ENCODE measurements around the gene KIF1B. TPM values are rescaled to one million over a fixed set of nuclear protein-coding genes. Genes with fewer than 3 reads are reported as not detected.

The KIF1B gene
- polyA plus RNA-seq, 1 of the 3 experiments (the other 2 are of a cell fraction): 6.8 TPM

DNA sequence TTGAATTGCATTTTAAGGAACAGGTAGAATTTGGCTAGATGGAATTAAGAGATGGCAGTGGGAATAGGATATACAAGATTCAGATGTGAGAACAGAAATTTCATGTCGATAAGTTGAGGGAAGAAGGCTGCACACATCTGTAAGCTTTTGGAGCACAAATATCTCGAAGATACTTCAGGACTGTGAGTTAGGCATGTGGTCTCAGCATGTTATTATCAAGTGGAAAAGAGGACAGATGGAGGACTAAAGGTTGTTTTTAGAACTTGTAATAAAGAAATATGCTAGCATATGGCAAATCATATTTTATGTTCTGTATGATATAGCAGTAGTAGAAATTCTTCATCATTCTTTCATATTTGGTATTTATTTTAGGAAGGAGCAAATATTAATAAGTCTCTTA, 61.5 kb downstream of the KIF1B start:
- Histone ChIP-seq H3K79me2 (ENCODE audit: insufficient read depth) (peaks cover 26% of the 10 kb centered on the region), H2AFZ (ENCODE audit: low read depth) (no peak overlapping the region), H3K27me3 (ENCODE audit: insufficient read depth) (no peaks in the 10 kb centered on the region), H3K4me3 (ENCODE audit: low read depth in 2 of 2, low read length in 1 of 2) (no peak overlapping the region), H3K27ac (ENCODE audit: low read depth in 2 of 2, low read length in 1 of 2) (no peak overlapping the region), H3K4me1 (ENCODE audit: control insufficient read depth in 1 of 2, insufficient read depth in 2 of 2, low read depth in 1 of 2, low read length in 1 of 2) (no peaks in the 10 kb centered on the region), H3K36me3 (replicated peaks in 1 of 2; ENCODE audit: control insufficient read depth in 1 of 2, insufficient read depth in 2 of 2, low read length in 1 of 2) (peaks cover 29 to 74% of the 10 kb centered on the region in 2 experiments), H3F3A (replicated peaks; ENCODE audit: insufficient read depth) (peaks cover 5% of the 10 kb centered on the region), H3K4me2 (no peak overlapping the region), H3K9me3 (no peaks in the 10 kb centered on the region), H4K20me1 (ENCODE audit: insufficient read depth) (no peaks in the 10 kb centered on the region), H3K9me2 (no peaks in the 10 kb centered on the region), H3K9ac (no peak overlapping the region)
- DNase-seq: no peak
- ChIA-PET CTCF (interaction anchor here (2.2 kb wide), 1 partner anchor 62 kb away, joined by 11 read pairs; the partner anchor contains the start of gene KIF1B), POLR2A (no interaction called here)
- 95% methylated on average over 2 of the region's 2 CpGs for WGBS (ENCODE audit: low lambda C conversion rate)
- TF ChIP-seq, protein P1, sequence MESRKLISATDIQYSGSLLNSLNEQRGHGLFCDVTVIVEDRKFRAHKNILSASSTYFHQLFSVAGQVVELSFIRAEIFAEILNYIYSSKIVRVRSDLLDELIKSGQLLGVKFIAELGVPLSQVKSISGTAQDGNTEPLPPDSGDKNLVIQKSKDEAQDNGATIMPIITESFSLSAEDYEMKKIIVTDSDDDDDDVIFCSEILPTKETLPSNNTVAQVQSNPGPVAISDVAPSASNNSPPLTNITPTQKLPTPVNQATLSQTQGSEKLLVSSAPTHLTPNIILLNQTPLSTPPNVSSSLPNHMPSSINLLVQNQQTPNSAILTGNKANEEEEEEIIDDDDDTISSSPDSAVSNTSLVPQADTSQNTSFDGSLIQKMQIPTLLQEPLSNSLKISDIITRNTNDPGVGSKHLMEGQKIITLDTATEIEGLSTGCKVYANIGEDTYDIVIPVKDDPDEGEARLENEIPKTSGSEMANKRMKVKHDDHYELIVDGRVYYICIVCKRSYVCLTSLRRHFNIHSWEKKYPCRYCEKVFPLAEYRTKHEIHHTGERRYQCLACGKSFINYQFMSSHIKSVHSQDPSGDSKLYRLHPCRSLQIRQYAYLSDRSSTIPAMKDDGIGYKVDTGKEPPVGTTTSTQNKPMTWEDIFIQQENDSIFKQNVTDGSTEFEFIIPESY (IDR thresholded peaks at IDR 0.05; ENCODE audit: borderline replicate concordance, low read depth): no peak
- no peak for TF ChIP-seq ELF1 (IDR thresholded peaks at IDR 0.05)
- TF ChIP-seq, protein P2, sequence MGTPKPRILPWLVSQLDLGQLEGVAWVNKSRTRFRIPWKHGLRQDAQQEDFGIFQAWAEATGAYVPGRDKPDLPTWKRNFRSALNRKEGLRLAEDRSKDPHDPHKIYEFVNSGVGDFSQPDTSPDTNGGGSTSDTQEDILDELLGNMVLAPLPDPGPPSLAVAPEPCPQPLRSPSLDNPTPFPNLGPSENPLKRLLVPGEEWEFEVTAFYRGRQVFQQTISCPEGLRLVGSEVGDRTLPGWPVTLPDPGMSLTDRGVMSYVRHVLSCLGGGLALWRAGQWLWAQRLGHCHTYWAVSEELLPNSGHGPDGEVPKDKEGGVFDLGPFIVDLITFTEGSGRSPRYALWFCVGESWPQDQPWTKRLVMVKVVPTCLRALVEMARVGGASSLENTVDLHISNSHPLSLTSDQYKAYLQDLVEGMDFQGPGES (IDR thresholded peaks at IDR 0.05; ENCODE audit: low read depth, low read length): no peak
- TF ChIP-seq SMC3 (IDR thresholded peaks at IDR 0.05; ENCODE audit: low read depth, low read length): no peak
- TF ChIP-seq, protein P3, sequence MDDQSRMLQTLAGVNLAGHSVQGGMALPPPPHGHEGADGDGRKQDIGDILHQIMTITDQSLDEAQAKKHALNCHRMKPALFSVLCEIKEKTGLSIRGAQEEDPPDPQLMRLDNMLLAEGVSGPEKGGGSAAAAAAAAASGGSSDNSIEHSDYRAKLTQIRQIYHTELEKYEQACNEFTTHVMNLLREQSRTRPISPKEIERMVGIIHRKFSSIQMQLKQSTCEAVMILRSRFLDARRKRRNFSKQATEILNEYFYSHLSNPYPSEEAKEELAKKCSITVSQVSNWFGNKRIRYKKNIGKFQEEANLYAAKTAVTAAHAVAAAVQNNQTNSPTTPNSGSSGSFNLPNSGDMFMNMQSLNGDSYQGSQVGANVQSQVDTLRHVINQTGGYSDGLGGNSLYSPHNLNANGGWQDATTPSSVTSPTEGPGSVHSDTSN (IDR thresholded peaks at IDR 0.05): no peak
- no peak for TF ChIP-seq GABPA (IDR thresholded peaks at IDR 0.05; ENCODE audit: low read depth)

DNA sequence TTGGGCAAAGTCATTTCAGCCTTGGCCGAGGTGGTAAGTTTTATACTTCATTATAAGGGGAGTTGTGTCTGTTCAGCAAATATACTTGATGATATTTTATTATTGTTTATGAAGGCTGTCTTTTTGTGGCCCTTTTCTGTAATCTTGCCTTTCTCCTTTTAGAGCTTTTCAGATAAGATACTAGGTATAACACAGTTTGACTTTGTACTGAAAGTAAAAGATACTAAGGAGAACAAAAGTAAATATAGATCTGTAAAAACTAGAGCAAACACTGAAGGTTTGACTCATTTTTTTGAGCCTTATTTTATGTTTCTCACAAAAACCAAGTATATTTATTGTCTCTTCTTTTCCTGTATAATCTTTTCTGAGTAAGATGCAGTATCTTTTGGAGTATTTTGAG, 61.9 kb downstream of the KIF1B start:
- H2AFZ ChIP-seq (ENCODE audit: low read depth): no peak overlapping the region
- no peaks in the 10 kb centered on the region for H3K4me1 ChIP-seq (ENCODE audit: control insufficient read depth in 1 of 2, insufficient read depth in 2 of 2, low read depth in 1 of 2, low read length in 1 of 2)
- no peaks in the 10 kb centered on the region for H3K9me2 ChIP-seq
- peaks cover 5% of the 10 kb centered on the region for H3F3A ChIP-seq (replicated peaks; ENCODE audit: insufficient read depth)
- H3K79me2 ChIP-seq (ENCODE audit: insufficient read depth): peaks cover 26% of the 10 kb centered on the region
- TF ChIP-seq, protein P4, sequence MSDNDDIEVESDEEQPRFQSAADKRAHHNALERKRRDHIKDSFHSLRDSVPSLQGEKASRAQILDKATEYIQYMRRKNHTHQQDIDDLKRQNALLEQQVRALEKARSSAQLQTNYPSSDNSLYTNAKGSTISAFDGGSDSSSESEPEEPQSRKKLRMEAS (IDR thresholded peaks at IDR 0.05; ENCODE audit: low read depth): no peak
- H3K9me3 ChIP-seq: no peaks in the 10 kb centered on the region
- no peaks in the 10 kb centered on the region for H4K20me1 ChIP-seq (ENCODE audit: insufficient read depth)
- H3K9ac ChIP-seq: no peak overlapping the region
- 97% methylated on average over 1 of the region's 1 CpG for WGBS (ENCODE audit: low lambda C conversion rate)
- no peak overlapping the region for H3K4me2 ChIP-seq
- DNase-seq: no peak
- H3K4me3 ChIP-seq (ENCODE audit: low read depth in 2 of 2, low read length in 1 of 2): no peak overlapping the region
- H3K27me3 ChIP-seq (ENCODE audit: insufficient read depth): no peaks in the 10 kb centered on the region
- peaks cover 29 to 77% of the 10 kb centered on the region in 2 experiments for H3K36me3 ChIP-seq (replicated peaks in 1 of 2; ENCODE audit: control insufficient read depth in 1 of 2, insufficient read depth in 2 of 2, low read length in 1 of 2)
- ChIA-PET POLR2A (no interaction called here), CTCF (interaction anchor here (2.2 kb wide), 1 partner anchor 62 kb away, joined by 11 read pairs; the partner anchor contains the start of gene KIF1B)
- H3K27ac ChIP-seq (ENCODE audit: low read depth in 2 of 2, low read length in 1 of 2): no peak overlapping the region

Measured in SK-N-SH (cell line).